HCT116 (cell line): ENCODE measurements around the gene RBM20. TPM values are rescaled to one million over a fixed set of nuclear protein-coding genes. Genes with fewer than 3 reads are reported as not detected.

Source experiments
- ATAC-seq: fragments of 200-7000 bp; cut with Tn5 transposase; 2 replicates; pipeline ENCODE4 v1.9.1; 2020; ENCODE audit warnings: mild to moderate bottlenecking, moderate library complexity
- BruUV-seq: library from RNA; stranded (reverse); fragments of 400-500 nt; replicated peaks from 2 replicates; lab custom pipeline; 2021; lab: Mats Ljungman, UMichigan
- CTCF ChIA-PET: fragments of 300-600 bp; sonication (Branson Sonifier 250); formaldehyde crosslinking; loops from one replicate; lab custom pipeline; 2021; ENCODE audit warnings: antibody characterized with exemption; lab: Charles Lee
- POLR2A ChIA-PET: fragments of 300-600, 350-600 bp; sonication (Branson Sonifier 250); formaldehyde crosslinking; loops from one replicate; lab custom pipeline; 2021; ENCODE audit warnings: antibody characterized with exemption; lab: Charles Lee
- RAD21 ChIA-PET, 2 experiments: fragments of 300-600 bp; sonication (Branson Sonifier 250); formaldehyde crosslinking; loops; one replicate each; lab custom pipeline; 2023; ENCODE audit warnings: low total read pairs in 2 of 2; ENCODE audit not compliant: uncharacterized antibody in 2 of 2, unreplicated experiment in 2 of 2, low non-redundant PET in 1 of 2; lab: Charles Lee
- DNase-seq: peaks from one replicate; pipeline ENCODE4 v3.0.0-alpha.2; 2010; ENCODE audit warnings: low read depth, low spot score
- H2AFZ ChIP-seq: fragments of 200-600 bp; shearing (Covaris generic), sonication (generic); 2 replicates; pipeline ENCODE4 v1.6.1; 2017; ENCODE audit warnings: low read depth, mixed run types, mixed read lengths, antibody characterized with exemption, low read length; ENCODE audit not compliant: poor library complexity, severe bottlenecking
- H3K27ac ChIP-seq: 2 replicates; pipeline ENCODE4 v1.5.1; 2012; ENCODE audit warnings: low read depth, low read length
- H3K27me3 ChIP-seq: fragments of 200-600 bp; sonication (generic); 2 replicates; pipeline ENCODE4 v1.6.1; 2016; ENCODE audit warnings: mixed run types, low read length, mixed read lengths; ENCODE audit not compliant: insufficient read depth
- H3K36me3 ChIP-seq, 2 experiments: fragments of 200-500 bp in 1 of 2; fragments of 200-600 bp in 1 of 2; sonication (Bioruptor generic) in 1 of 2; sonication (generic) in 1 of 2; 2 replicates each; pipeline versions ENCODE4 v1.5.1 to v1.6.1; 2014 to 2016; ENCODE audit warnings: low read length in 2 of 2, inconsistent platforms in 1 of 2, mixed read lengths in 1 of 2, mixed run types in 1 of 2; ENCODE audit not compliant: insufficient read depth in 2 of 2, control insufficient read depth in 1 of 2
- H3K4me1 ChIP-seq, 2 experiments: fragments of 200-600 bp in 1 of 2; sonication (generic) in 1 of 2; 2 replicates each; pipeline versions ENCODE4 v1.5.1 to v1.6.1; 2012 to 2017; ENCODE audit warnings: low read length in 2 of 2, inconsistent platforms in 1 of 2, mild to moderate bottlenecking in 1 of 2, mixed read lengths in 1 of 2, mixed run types in 1 of 2, moderate library complexity in 1 of 2; ENCODE audit not compliant: insufficient read depth in 2 of 2, control insufficient read depth in 1 of 2
- H3K4me2 ChIP-seq: fragments of 200-600 bp; sonication (generic); 2 replicates; pipeline ENCODE4 v1.6.1; 2017; ENCODE audit warnings: mixed run types, low read length, mixed read lengths
- H3K4me3 ChIP-seq, 2 experiments: fragments of 200-600 bp in 1 of 2; sonication (generic) in 1 of 2; replicated peaks in 1 of 2; 2 replicates each; pipeline ENCODE4 v1.5.1; 2011 to 2016; ENCODE audit warnings: low read length in 2 of 2, control low read depth in 1 of 2, low read depth in 1 of 2, mild to moderate bottlenecking in 1 of 2, mixed read lengths in 1 of 2, mixed run types in 1 of 2
- H3K79me2 ChIP-seq: fragments of 200-600 bp; sonication (generic); 2 replicates; pipeline ENCODE4 v1.6.1; 2017; ENCODE audit warnings: mild to moderate bottlenecking, mixed run types, low read length, moderate library complexity, mixed read lengths; ENCODE audit not compliant: insufficient read depth
- H3K9ac ChIP-seq: fragments of 200-600 bp; sonication (generic); 2 replicates; pipeline ENCODE4 v1.6.1; 2016; ENCODE audit warnings: low read length, mixed read lengths
- H3K9me2 ChIP-seq: fragments of 200-600 bp; sonication (generic), shearing (Covaris generic); 2 replicates; pipeline ENCODE4 v1.6.1; 2017; ENCODE audit warnings: mixed run types, mild to moderate bottlenecking, moderate library complexity; ENCODE audit not compliant: insufficient read depth
- H3K9me3 ChIP-seq, 2 experiments: fragments of 200-500 bp in 1 of 2; fragments of 200-600 bp in 1 of 2; sonication (Bioruptor generic) in 1 of 2; sonication (generic) in 1 of 2; 2 replicates each; pipeline ENCODE4 v1.6.1; 2014 to 2017; ENCODE audit warnings: low read length in 2 of 2, mixed read lengths in 2 of 2, inconsistent platforms in 1 of 2, low read depth in 1 of 2, mild to moderate bottlenecking in 1 of 2, mixed run types in 1 of 2, moderate library complexity in 1 of 2; ENCODE audit not compliant: control insufficient read depth in 1 of 2, insufficient read depth in 1 of 2
- H4K20me1 ChIP-seq: fragments of 200-600 bp; sonication (generic), shearing (Covaris generic); 2 replicates; pipeline ENCODE4 v1.6.1; 2017; ENCODE audit warnings: mixed run types, mild to moderate bottlenecking, moderate library complexity; ENCODE audit not compliant: insufficient read depth
- ATF3 ChIP-seq: IDR thresholded peaks from 2 replicates; pipeline ENCODE4 v1.6.1; 2012
- CBX3 ChIP-seq: IDR thresholded peaks from 2 replicates; pipeline ENCODE4 v1.6.1; 2012; ENCODE audit warnings: low read depth
- CEBPB ChIP-seq: IDR thresholded peaks from 2 replicates; pipeline ENCODE4 v1.6.1; 2012; ENCODE audit warnings: low read depth
- EGR1 ChIP-seq: IDR thresholded peaks from 2 replicates; pipeline ENCODE4 v1.6.1; 2012; ENCODE audit warnings: low read depth
- ELF1 ChIP-seq: IDR thresholded peaks from 2 replicates; pipeline ENCODE4 v1.6.1; 2012; ENCODE audit warnings: low read depth, borderline replicate concordance
- EZH2phosphoT487 ChIP-seq: fragments of 200-600 bp; IDR thresholded peaks from 2 replicates; pipeline ENCODE4 v1.6.1; 2018; ENCODE audit warnings: antibody characterized with exemption, borderline replicate concordance
- FOSL1 ChIP-seq: IDR thresholded peaks from 2 replicates; pipeline ENCODE4 v1.6.1; 2012; ENCODE audit warnings: low read depth
- JUND ChIP-seq: IDR thresholded peaks from 2 replicates; pipeline ENCODE4 v1.6.1; 2012
- MAX ChIP-seq: IDR thresholded peaks from 2 replicates; pipeline ENCODE4 v1.6.1; 2012
- RAD21 ChIP-seq: IDR thresholded peaks from 2 replicates; pipeline ENCODE4 v1.6.1; 2012; ENCODE audit warnings: low read depth, mild to moderate bottlenecking
- REST ChIP-seq: IDR thresholded peaks from 2 replicates; pipeline ENCODE4 v1.6.1; 2012; ENCODE audit warnings: low read depth
- SIN3A ChIP-seq: IDR thresholded peaks from 2 replicates; pipeline ENCODE4 v1.6.1; 2012; ENCODE audit warnings: low read depth
- SP1 ChIP-seq: IDR thresholded peaks from 2 replicates; pipeline ENCODE4 v1.6.1; 2012; ENCODE audit warnings: low read depth
- SRF ChIP-seq: IDR thresholded peaks from 2 replicates; pipeline ENCODE4 v1.6.1; 2012; ENCODE audit warnings: low read depth
- YY1 ChIP-seq: IDR thresholded peaks from 2 replicates; pipeline ENCODE4 v1.6.1; 2011; ENCODE audit warnings: low read length, low read depth, moderate library complexity, mild to moderate bottlenecking; ENCODE audit not compliant: insufficient replicate concordance; ENCODE audit errors: extremely low read depth
- ZBTB33 ChIP-seq: IDR thresholded peaks from 2 replicates; pipeline ENCODE4 v1.6.1; 2011; ENCODE audit warnings: mild to moderate bottlenecking, low read length, moderate library complexity; ENCODE audit not compliant: insufficient replicate concordance; ENCODE audit errors: extremely low read depth
- ZFX ChIP-seq: fragments of 450-650 bp; IDR thresholded peaks from 2 replicates; pipeline ENCODE4 v1.6.1; 2017
- ZNF274 ChIP-seq: fragments of 200-500 bp; sonication (Bioruptor generic); IDR thresholded peaks from 2 replicates; pipeline ENCODE4 v1.6.1; 2014; ENCODE audit warnings: mild to moderate bottlenecking, low read depth, low read length, inconsistent platforms
- intact Hi-C: fragments of 100-400 bp; cut with micrococcal nuclease; formaldehyde crosslinking; loops from 2 replicates; pipeline ENCODE4 v1.10.0; 2022
- total RNA-seq: library from RNA; stranded (reverse); gene quantifications from one replicate; pipeline ENCODE4 v1.2.1, GENCODE V29; 2021; ENCODE audit not compliant: unreplicated experiment

RBM20 gene
- total RNA-seq, 1 experiment from 2014 or later: 2.0 TPM

GRCh38 chr10:110704070-110704469, 59.9 kb downstream of the RBM20 start:
- Histone ChIP-seq H4K20me1 (no peaks in the 10 kb centered on the region), H2AFZ (no peak overlapping the region), H3K9me2 (no peaks in the 10 kb centered on the region), H3K27ac (no peak overlapping the region), H3K27me3 (no peaks in the 10 kb centered on the region), H3K9me3 (no peaks in the 10 kb centered on the region), H3K79me2 (no peaks in the 10 kb centered on the region), H3K9ac (no peak overlapping the region), H3K4me2 (no peak overlapping the region), H3K4me3 (no peak overlapping the region), H3K36me3 (no peaks in the 10 kb centered on the region), H3K4me1 (peaks cover 13 to 14% of the 10 kb centered on the region in 2 experiments)
- ChIA-PET CTCF (no interaction called here), RAD21 (no interaction called here), POLR2A (no interaction called here)
- no peak for TF ChIP-seq REST
- TF ChIP-seq SRF: no peak
- no peak for TF ChIP-seq FOSL1
- TF ChIP-seq ELF1: no peak
- no peak for TF ChIP-seq ZBTB33
- no peak for TF ChIP-seq CBX3
- no peak for TF ChIP-seq JUND
- no peak for TF ChIP-seq CEBPB
- TF ChIP-seq RAD21: no peak
- no peak for TF ChIP-seq ATF3
- TF ChIP-seq EZH2phosphoT487: no peak
- TF ChIP-seq YY1: no peak
- no peak for TF ChIP-seq SP1
- no peak for TF ChIP-seq MAX
- TF ChIP-seq ZNF274: no peak
- TF ChIP-seq ZFX: no peak
- TF ChIP-seq EGR1: no peak
- no peak for TF ChIP-seq SIN3A
- intact Hi-C loops: no loop called here
- no TSS peak for BruUV-seq
- DNase-seq: no peak
- ATAC-seq: no peak
